NT2/D1 (cell line): ENCODE results near the gene PRKG2.

Source experiments
- DNase-seq: peaks from one replicate; pipeline ENCODE4 v3.0.0-alpha.2; 2011; ENCODE audit warnings: low read depth, low spot score
- H3K27me3 ChIP-seq: 2 replicates; pipeline ENCODE4 v1.6.0; 2011; ENCODE audit warnings: mild to moderate bottlenecking; ENCODE audit not compliant: insufficient read length, insufficient read depth
- H3K36me3 ChIP-seq: 2 replicates; pipeline ENCODE4 v1.6.1; 2011; ENCODE audit warnings: mild to moderate bottlenecking, low read length, mixed read lengths; ENCODE audit not compliant: insufficient read depth, insufficient read length
- H3K4me1 ChIP-seq: 2 replicates; pipeline ENCODE4 v1.5.1; 2011; ENCODE audit not compliant: insufficient read depth, insufficient read length
- H3K4me3 ChIP-seq: 2 replicates; pipeline ENCODE4 v1.5.1; 2011; ENCODE audit warnings: low read depth; ENCODE audit not compliant: insufficient read length
- H3K9ac ChIP-seq: 2 replicates; pipeline ENCODE4 v1.6.0; 2011; ENCODE audit warnings: low read depth; ENCODE audit not compliant: insufficient read length
- H3K9me3 ChIP-seq: 2 replicates; pipeline ENCODE4 v1.5.1; 2011; ENCODE audit warnings: mild to moderate bottlenecking, low read length; ENCODE audit not compliant: insufficient read depth
- SUZ12 ChIP-seq: IDR thresholded peaks from 2 replicates; pipeline ENCODE4 v1.6.1; 2011; ENCODE audit not compliant: insufficient read length, insufficient read depth; ENCODE audit errors: extremely low read depth
- YY1 ChIP-seq: IDR thresholded peaks from 2 replicates; pipeline ENCODE4 v1.6.1; 2011; ENCODE audit not compliant: insufficient read length, insufficient read depth
- ZNF274 ChIP-seq: IDR thresholded peaks from 2 replicates; pipeline ENCODE4 v1.6.1; 2011; ENCODE audit warnings: mild to moderate bottlenecking, low read depth, low read length

Gene PRKG2

DNA sequence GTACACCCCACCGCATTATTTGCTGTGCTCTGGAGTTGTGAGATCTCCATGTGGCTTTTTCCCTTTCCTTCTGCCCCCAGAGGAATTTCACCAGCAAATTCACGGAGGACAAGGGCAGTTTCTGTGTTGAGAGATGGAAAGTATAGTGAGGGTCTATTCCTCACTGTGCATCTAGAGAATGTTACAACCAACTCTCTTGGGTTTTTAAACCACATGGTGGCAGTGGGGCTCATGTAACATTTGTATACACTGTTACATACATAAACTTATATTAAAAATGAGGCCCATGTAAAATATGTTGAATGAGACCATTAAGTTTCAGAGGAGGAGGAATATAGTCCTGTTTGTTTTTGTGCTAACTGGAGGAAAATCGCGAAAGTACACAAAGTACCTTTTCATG is 909 bp upstream of the PRKG2 start:
- no peak for TF ChIP-seq YY1
- no peak for TF ChIP-seq ZNF274
- TF ChIP-seq SUZ12: no peak
- DNase-seq: no peak
- H3K9me3 ChIP-seq: no peaks in the 10 kb centered on the region
- peaks cover 1% of the 10 kb centered on the region for H3K4me1 ChIP-seq
- no peak overlapping the region for H3K9ac ChIP-seq
- no peak overlapping the region for H3K4me3 ChIP-seq
- H3K27me3 ChIP-seq: peaks cover 51% of the 10 kb centered on the region
- no peaks in the 10 kb centered on the region for H3K36me3 ChIP-seq

DNA sequence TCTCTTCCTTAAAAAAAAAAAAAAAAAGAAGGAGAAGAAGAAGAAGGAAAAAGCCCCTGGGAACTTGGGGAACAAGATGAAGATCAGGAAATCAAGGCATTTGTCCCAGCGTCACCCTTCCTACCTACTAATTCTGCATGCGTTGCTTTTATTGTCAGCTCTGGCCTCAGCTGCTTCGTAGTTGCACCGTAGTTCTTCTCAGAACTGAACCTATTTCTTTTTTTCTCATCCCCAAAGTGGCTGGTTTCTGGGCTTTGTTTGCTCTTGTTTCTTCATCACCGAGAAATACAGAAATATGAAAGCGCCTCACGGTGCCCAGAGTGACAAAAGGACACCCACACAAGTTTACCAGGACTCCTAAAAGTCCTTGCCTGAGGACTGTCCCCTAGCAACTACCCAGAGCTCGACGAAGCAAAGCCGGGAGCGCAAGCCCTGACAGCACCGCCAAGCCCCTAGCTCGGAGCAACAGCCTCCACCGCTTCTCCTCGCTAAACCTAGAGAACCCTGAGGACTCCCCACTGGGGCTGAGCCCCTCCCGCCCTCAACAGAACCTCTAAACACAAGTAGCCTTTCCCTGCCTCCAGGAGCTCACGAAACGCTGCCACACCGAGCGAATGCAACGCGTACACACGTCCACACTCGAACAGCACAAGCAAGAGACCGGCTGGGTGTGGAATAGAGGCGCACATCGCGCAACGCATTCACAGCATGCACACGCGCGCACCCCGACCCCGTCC is 710 bp downstream of the PRKG2 start:
- Histone ChIP-seq H3K9ac (peak overlapping the region; percentile 56), H3K27me3 (peaks cover 51% of the 10 kb centered on the region), H3K4me3 (peak overlapping the region; percentile 53)

DNA sequence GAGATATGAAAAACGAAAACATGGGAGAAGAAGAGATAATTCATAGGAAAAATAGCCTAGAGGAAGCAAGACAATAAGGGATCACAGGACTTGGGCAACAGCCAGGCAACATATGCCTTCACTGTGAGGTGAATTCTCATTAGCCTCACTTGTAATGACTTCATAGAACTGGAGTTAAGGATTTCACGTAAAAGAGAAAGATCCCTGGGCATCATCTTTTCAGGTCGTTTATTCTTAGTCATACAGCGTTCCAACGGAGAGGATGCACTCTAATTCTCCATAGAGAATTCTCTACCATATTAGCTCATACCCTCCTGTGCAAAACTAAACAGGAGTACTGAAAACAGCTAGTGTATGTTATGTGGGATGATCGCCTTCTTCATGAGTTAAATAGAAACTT is 1.4 kb downstream of the PRKG2 start:
- no peak overlapping the region for H3K9ac ChIP-seq
- no peak for DNase-seq
- peaks cover 1% of the 10 kb centered on the region for H3K4me1 ChIP-seq
- no peak for TF ChIP-seq YY1
- TF ChIP-seq ZNF274: no peak
- TF ChIP-seq SUZ12: no peak
- no peaks in the 10 kb centered on the region for H3K36me3 ChIP-seq
- peaks cover 51% of the 10 kb centered on the region for H3K27me3 ChIP-seq
- H3K9me3 ChIP-seq: no peaks in the 10 kb centered on the region
- no peak overlapping the region for H3K4me3 ChIP-seq

More for the DNA sequence above, 710 bp downstream of the PRKG2 start:
- Histone ChIP-seq H3K4me1 (peaks cover 1% of the 10 kb centered on the region), H3K36me3 (no peaks in the 10 kb centered on the region), H3K9me3 (no peaks in the 10 kb centered on the region)
- DNase-seq: no peak
- peak; percentile 93 for TF ChIP-seq SUZ12
- no peak for TF ChIP-seq ZNF274
- TF ChIP-seq YY1: no peak

DNA sequence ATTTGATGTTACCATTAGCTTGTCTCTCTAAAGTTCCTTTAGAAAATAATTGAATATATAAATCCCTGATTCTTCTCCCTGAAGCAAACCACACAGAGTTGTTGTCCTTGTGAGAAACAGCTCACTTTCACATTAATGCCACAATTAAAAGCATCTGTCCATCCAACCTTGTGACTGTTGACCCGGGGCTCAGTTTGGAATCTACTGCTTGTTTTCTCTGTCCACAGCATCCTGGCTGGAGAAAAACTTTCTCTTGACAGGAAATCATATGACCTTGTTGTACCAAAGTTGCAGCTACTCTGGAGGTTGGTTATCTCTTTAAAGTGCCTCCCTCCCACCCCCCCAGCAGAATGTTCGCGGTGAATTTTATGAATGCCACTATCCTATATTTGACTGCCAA is 3.1 kb downstream of the PRKG2 start:
- no peak overlapping the region for H3K9ac ChIP-seq
- no peak for DNase-seq

DNA sequence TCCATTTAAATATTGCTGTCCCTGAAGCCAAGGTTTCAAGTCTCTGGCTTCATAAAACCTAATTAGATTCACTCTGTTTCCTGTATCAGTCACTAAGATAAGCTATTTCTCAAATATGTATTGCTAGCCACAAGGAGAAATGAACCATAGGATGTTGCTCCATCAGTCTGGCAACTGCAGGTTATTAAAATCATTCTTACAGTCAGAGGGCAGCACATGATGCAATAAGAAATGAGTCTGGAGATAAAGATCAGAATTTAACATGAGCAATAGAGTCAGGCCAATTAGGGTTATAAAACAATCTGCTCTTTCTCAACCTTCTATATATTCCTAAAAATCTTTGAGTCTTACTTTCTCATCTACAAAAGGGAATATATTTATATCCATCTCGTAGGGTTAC is 7.2 kb downstream of the PRKG2 start:
- Histone ChIP-seq H3K36me3 (no peaks in the 10 kb centered on the region), H3K4me3 (no peak overlapping the region), H3K9me3 (no peaks in the 10 kb centered on the region), H3K27me3 (peaks cover 12% of the 10 kb centered on the region), H3K9ac (no peak overlapping the region), H3K4me1 (no peaks in the 10 kb centered on the region)
- TF ChIP-seq SUZ12: no peak
- TF ChIP-seq ZNF274: no peak
- no peak for TF ChIP-seq YY1
- DNase-seq: no peak

More for the DNA sequence above, 3.1 kb downstream of the PRKG2 start:
- Histone ChIP-seq H3K4me3 (no peak overlapping the region), H3K36me3 (no peaks in the 10 kb centered on the region), H3K27me3 (peaks cover 51% of the 10 kb centered on the region), H3K9me3 (no peaks in the 10 kb centered on the region), H3K4me1 (peaks cover 1% of the 10 kb centered on the region)
- TF ChIP-seq ZNF274 (no peak), YY1 (no peak), SUZ12 (no peak)

DNA sequence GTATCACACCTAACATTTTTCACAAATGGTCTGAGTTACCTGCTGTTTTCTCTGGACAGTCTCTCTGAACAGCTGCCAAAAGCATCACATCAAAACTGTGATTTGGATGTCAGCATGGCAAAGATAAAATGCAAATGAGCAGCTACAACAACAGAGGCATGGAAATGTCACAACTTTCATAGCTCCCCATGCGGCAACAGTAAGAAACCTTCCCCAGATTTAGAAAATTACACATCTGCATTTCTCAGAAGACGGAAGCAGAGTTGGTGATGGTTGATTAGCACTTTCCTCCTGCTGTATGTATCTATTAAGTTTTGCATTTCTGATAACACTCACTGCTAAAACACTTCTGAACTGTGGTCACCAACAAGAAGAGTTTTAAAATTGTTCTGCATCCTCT is 9.7 kb downstream of the PRKG2 start:
- Histone ChIP-seq H3K9ac (no peak overlapping the region), H3K4me1 (no peaks in the 10 kb centered on the region), H3K4me3 (no peak overlapping the region), H3K9me3 (no peaks in the 10 kb centered on the region), H3K36me3 (no peaks in the 10 kb centered on the region), H3K27me3 (no peaks in the 10 kb centered on the region)
- DNase-seq: no peak
- TF ChIP-seq SUZ12 (no peak), ZNF274 (no peak), YY1 (no peak)

DNA sequence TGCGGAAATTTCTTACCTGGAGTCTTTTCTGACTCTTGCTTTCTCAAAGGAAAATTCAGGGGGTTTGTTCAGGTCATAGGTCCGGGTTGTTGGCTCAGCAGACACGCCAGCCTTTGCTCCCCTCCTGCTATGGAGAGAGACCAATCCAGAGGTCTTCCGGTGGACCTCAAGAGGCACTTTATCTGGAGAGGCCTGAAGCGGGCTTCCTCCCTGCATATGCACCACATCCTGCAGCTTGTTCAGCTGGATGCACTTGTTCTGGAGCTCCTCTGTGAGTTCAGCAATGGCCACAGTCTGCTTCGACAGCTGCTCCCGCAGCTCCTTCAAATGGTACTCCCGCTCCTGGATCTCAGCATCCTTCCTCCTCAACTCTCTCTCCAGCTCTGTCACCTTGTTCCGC is 10.5 kb downstream of the PRKG2 start:
- Histone ChIP-seq H3K4me1 (no peaks in the 10 kb centered on the region), H3K36me3 (no peaks in the 10 kb centered on the region), H3K9me3 (no peaks in the 10 kb centered on the region), H3K27me3 (no peaks in the 10 kb centered on the region), H3K9ac (no peak overlapping the region), H3K4me3 (no peak overlapping the region)
- no peak for TF ChIP-seq SUZ12
- TF ChIP-seq YY1: no peak
- TF ChIP-seq ZNF274: no peak
- DNase-seq: no peak
